Ovary (tissue), 3 donors: Measurements from ENCODE around the gene DDIT3.

Source experiments
- CTCF ChIP-seq, 3 donors: fragments of 450-650 bp in 2 of 3; fragments of 200-600 bp in 1 of 3; IDR thresholded peaks; one replicate each; pipeline versions ENCODE4 v1.5.1 to v1.8.0; 2016 to 2022; ENCODE audit warnings: antibody characterized with exemption in 3 of 3, mild to moderate bottlenecking in 1 of 3
- EP300 ChIP-seq: sonication (generic); formaldehyde crosslinking; IDR thresholded peaks from one replicate; pipeline ENCODE4 v1.6.1; 2017; ENCODE audit warnings: antibody characterized with exemption
- POLR2A ChIP-seq: fragments of 450-650 bp; IDR thresholded peaks from one replicate; pipeline ENCODE4 v1.6.1; 2017; ENCODE audit warnings: antibody characterized with exemption, mild to moderate bottlenecking, moderate library complexity
- donor health status: DM: no; HTN: no; CAD: no.

- TF ChIP-seq CTCF (IDR thresholded peaks at IDR 0.05) (no peak), EP300 (no peak), POLR2A (no peak)
Observed at GRCh38 chr12:57473392-57473791, 46.9 kb downstream of the DDIT3 start.
